ENCODE data around the gene TRIM44.
A peak's percentile ranks its signal among the peaks of the same experiment; 100 is the strongest.

Gene TRIM44

GRCh38 chr11:35798423-35798822 lies 135.8 kb downstream of the TRIM44 start:
- ChIA-PET CTCF (interaction anchor here (0.9 to 5.9 kb wide), 6 partner anchors 13 to 694 kb away, joined by 3 to 56 read pairs (median 3); no protein-coding TSS in a partner anchor), POLR2A (no interaction called here)
- no peak for DNase-seq (ENCODE audit: extremely low spot score)
- no peak for TF ChIP-seq CTCF (IDR thresholded peaks at IDR 0.05; ENCODE audit: control extremely low read depth, extremely low read depth, low read depth, missing control alignments)

DNA sequence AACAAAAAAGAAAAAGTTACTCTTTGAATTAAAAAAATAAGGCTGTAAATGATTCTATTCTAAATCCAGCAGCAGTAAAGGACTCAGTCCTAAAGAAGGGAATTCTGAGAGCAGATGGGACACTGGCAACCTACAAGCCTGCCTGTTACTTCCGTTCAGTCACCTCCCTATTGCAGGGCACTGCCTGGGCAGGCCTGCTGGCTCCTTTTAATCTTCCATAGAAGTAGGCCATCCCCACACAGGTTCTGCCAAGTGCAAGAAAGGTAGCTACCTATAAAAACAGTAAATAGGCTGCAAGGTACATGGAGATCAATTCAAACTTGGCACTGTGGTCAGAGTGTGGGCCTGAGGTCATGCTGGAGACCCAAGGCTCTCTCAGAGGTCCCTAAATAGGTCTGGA lies 136.4 kb downstream of the TRIM44 start:
- CTCF ChIA-PET = interaction anchor here (0.9 to 5.9 kb wide), 8 partner anchors 10 to 693 kb away, joined by 3 to 56 read pairs (median 4); no protein-coding TSS in a partner anchor
- DNase-seq (ENCODE audit: extremely low spot score) = no peak
- TF ChIP-seq CTCF (IDR thresholded peaks at IDR 0.05; ENCODE audit: control extremely low read depth, extremely low read depth, low read depth, missing control alignments) = no peak
- POLR2A ChIA-PET = no interaction called here

- CTCF ChIA-PET = interaction anchor here (1.3 to 5.9 kb wide), 8 partner anchors 9 to 693 kb away, joined by 3 to 56 read pairs (median 5); no protein-coding TSS in a partner anchor
- no peak for DNase-seq (ENCODE audit: extremely low spot score)
- POLR2A ChIA-PET = no interaction called here
- TF ChIP-seq CTCF (IDR thresholded peaks at IDR 0.05; ENCODE audit: control extremely low read depth, extremely low read depth, low read depth, missing control alignments) = no peak
Measured at GRCh38 chr11:35799655-35800054, 137.1 kb downstream of the TRIM44 start.

DNA sequence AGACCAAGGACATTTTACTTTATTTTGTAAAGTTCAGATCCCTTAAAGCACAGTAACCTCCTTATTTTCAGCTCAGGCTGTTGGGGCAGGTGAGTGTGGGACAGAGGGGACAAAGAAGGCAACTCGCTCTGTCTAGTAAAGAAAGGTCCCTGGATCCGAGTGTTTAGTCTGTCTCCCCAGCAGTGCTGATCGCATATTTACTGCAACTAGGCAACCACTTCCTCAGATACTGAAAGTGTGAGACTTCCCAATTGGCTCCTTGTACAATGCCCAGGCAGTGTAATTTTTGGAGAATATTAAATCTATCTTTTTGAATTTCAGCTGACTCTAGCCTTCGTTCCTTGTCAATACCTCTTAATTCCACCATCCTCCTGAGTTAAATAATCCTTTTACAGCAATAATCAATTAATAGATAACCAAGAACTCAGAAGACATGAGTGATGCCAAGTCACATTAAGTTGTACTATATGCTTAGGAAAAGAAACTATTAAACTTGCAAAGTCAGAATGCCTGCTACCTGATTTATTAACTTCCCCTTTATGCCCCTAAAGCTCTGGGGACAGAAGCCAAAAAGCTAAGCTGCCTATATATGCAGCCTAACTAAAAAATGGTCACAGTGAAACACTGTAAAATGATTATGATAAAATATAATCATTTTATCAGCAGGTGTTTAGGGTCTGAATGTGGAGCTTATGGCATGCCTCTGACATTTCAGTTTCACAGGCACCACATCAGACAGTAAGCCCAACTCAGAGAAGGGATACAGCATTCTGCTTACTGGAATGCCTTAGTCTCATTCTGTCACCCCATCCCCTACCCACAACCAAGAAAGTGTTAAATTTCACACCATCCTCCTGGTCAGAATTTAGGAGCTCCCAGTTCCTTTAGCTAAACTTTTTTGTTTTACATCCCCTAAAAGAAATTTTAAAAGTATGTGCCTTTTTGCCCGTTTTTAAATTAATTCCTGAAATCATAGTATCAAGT lies 138.7 kb downstream of the TRIM44 start:
- CTCF ChIA-PET = interaction anchor here (0.8 to 5.9 kb wide), 7 partner anchors 8 to 22 kb away, joined by 3 to 56 read pairs (median 6); no protein-coding TSS in a partner anchor
- POLR2A ChIA-PET = no interaction called here
- peak; percentile 24 for DNase-seq (ENCODE audit: extremely low spot score)
- TF ChIP-seq CTCF (IDR thresholded peaks at IDR 0.05; ENCODE audit: control extremely low read depth, extremely low read depth, low read depth, missing control alignments) = no peak

GRCh38 chr11:35802221-35802620 lies 139.6 kb downstream of the TRIM44 start:
- POLR2A ChIA-PET = no interaction called here
- CTCF ChIA-PET = interaction anchor here (0.8 to 5.9 kb wide), 4 partner anchors 10 to 19 kb away, joined by 5 to 56 read pairs (median 5); no protein-coding TSS in a partner anchor
- DNase-seq (ENCODE audit: extremely low spot score) = no peak
- no peak for TF ChIP-seq CTCF (IDR thresholded peaks at IDR 0.05; ENCODE audit: control extremely low read depth, extremely low read depth, low read depth, missing control alignments)

- ChIA-PET POLR2A (no interaction called here), CTCF (interaction anchor here (1.2 to 5.9 kb wide), 2 partner anchors 12 to 18 kb away, joined by 5 to 56 read pairs; no protein-coding TSS in a partner anchor)
- TF ChIP-seq CTCF (IDR thresholded peaks at IDR 0.05; ENCODE audit: control extremely low read depth, extremely low read depth, low read depth, missing control alignments) = no peak
- DNase-seq (ENCODE audit: extremely low spot score) = no peak
Measured at GRCh38 chr11:35802672-35803071, 140.1 kb downstream of the TRIM44 start.

Measured in GM10248 (cell line).